GM21367 (cell line): Measurements from ENCODE around the gene ATXN2L.

Experiments used
- ATAC-seq: cut with Tn5 transposase; IDR thresholded peaks from one replicate; pipeline ENCODE4 v1.9.1; 2021; ENCODE audit not compliant: unreplicated experiment

Gene ATXN2L

GRCh38 chr16:28884045-28884444 is 61.2 kb downstream of the ATXN2L start:
- ATAC-seq: no peak
